Stimulated activated CD8-positive, alpha-beta memory T cell treated with anti-CD3 and anti-CD28 coated beads, Interleukin-12 subunit alpha, Interleukin-12 subunit beta, amount 100 ng/mL, for 24 hours (primary cell): ENCODE data around the gene POLD4.

Experiments used
- DNase-seq: peaks from one replicate; pipeline ENCODE4 v3.0.0-alpha.2; 2020; ENCODE audit errors: extremely low read depth

The POLD4 gene

DNA sequence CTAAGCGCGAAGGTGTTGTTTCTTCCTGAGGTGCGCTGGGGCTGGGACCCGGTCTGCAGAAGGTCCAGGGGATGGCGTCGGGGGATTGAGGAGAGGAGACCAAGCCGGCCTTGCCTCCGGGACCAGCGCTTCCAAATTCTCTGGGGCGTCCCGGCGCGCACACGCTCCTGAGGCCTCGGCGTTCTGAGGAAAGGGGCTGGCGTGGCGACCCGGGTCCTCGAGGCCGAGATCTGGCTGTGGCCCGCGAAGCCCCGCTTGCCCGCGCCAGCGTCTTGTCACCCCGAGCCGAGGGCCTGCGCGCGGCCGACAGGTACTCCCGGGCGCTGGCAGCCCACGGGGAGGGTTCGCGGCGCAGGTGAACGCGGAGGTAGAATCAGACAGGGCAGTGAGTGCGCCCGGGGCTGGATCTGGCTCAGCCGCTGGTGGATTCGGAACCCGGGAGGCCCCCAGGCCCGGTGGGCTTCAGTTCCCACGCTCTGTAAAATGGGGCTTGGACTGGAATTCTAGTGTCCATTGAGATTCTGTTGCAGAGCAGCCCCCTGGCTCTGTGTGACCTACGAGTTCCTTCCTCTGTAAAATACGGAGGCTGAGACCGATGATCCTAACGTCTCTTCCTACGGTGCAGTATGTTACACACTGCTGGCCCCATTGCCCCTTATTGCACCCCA, 35.3 kb downstream of the POLD4 start:
- DNase-seq: no peak

DNA sequence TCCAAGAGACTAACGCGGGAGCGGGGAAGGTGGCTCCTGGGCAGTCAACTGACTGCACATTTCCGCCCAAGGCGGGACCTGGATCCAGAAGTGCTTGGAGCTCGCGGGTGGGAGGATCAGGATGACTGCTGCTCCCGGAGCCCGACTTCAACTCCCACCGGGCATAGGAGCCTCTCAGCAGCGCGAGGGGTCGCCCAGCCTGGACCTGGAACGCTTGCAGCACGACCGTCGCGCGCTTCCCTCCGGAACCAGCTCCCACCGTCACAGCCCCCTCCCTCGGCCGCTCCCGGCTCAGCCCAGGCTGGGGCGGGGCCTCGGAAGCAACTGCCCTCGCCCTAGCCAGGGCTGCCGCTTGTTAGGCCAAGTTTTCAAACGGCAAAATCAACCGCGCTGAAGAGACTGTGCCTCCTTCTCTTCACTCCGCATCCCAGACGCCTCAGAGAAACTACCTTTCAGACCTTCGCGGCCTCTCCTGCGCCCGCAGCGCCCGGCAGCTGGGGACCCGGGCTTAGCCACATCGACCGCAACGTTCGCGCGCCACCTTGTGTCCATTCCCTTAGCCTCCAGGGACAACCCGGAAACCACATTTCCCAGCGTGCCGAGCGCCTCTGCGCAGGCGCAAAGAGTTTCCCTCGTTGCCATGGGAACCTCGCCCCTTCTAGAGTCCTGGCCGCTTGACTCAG, 36.0 kb downstream of the POLD4 start:
- DNase-seq: peak; percentile 93

DNA sequence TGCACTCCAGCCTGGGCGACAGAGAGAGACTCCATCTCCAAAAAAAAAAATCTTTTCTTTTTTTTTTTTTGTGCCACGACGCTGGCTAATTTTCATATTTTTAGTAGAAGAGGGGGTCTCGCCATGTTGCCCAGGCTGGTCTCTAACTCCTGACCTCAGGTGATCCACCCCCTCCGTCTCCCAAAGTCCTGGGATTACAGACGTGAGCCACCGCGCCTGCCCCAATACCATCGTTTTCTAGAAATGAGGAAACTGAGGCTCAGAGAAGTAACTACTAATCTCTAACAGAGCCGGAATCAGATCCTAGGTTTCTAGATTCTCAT, 36.5 kb downstream of the POLD4 start:
- no peak for DNase-seq

DNA sequence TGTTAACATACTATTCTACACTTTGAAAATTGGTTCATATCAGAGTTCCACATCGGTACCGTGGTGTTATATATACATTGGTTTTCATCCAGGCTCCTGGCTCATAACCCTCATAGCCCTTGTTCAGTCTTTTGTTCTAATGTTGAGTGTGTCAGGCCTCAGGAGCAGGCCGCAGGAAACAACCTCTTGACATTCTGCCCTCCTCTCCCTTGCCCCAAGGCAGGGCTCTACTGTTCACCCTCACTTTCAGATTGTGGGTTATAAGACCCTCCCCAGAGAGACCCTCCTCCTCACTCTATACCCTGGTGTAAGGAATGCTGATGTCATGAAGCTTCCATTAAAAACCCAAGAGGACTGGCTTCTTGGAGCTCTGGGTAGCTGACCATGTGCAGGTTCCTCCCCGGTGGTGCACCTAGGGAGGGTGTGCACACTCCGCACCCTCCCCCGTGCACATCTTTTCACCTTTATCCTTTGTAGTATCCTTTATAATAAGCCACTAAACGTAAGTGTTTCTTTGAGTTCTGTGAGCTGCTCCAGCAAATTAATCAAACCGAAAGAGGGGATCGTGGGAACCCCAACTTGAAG, 37.9 kb downstream of the POLD4 start:
- no peak for DNase-seq

DNA sequence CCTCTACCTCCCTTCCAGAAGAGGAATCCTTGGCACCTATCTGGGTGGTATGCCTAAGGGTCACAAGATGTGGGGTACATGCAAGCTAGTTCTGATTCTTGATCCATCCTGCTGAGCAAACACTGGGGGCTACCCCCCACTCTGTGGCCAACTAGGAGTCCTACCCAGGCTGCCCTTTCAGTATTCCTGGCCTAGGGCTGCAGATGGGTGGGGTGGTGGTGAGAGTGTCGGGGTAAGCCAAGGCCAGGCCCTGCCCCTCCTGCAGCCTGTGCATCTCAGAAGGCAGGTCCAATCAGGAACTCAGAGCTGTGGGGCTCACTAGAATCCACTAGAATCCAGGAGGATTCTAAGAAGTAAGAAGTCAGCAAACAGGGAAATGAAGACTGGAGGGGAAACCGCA, 39.1 kb downstream of the POLD4 start:
- DNase-seq: no peak

DNA sequence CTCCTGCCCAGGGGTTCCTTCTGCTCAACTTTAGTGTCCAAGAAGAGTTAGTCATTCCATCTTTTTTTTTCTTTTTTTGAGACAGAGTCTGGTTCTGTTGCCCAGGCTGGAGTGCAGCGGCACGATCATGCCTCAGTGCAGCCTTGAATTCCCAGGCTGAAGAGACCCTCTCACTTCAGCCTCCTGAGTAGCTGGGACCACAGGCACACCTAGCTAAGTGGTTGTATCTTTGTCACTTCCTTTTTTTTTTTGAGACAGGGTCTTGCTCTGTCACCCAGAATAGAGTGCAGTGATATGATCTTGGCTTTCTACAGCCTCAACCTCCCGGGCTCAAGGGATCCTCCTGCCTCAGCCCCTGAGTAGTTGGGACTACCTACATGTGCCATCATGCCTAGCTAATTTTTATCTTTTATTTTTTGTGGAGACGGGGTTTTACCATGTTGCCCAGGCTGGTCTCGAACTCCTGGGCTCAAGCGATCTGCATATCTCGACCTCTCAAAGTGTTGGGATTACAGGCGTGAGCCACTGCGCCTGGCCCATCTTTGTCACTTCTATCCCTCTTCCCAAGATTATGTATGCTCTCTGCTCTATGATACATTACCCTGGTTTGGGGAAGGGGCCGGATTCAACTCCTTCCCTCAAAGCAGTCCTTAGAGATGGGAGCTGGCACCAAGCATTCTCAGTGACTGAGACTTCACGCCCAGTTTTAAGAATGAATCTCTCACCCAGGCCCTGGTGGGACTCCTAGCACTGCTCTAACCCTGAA, 40.0 kb downstream of the POLD4 start:
- no peak for DNase-seq

DNA sequence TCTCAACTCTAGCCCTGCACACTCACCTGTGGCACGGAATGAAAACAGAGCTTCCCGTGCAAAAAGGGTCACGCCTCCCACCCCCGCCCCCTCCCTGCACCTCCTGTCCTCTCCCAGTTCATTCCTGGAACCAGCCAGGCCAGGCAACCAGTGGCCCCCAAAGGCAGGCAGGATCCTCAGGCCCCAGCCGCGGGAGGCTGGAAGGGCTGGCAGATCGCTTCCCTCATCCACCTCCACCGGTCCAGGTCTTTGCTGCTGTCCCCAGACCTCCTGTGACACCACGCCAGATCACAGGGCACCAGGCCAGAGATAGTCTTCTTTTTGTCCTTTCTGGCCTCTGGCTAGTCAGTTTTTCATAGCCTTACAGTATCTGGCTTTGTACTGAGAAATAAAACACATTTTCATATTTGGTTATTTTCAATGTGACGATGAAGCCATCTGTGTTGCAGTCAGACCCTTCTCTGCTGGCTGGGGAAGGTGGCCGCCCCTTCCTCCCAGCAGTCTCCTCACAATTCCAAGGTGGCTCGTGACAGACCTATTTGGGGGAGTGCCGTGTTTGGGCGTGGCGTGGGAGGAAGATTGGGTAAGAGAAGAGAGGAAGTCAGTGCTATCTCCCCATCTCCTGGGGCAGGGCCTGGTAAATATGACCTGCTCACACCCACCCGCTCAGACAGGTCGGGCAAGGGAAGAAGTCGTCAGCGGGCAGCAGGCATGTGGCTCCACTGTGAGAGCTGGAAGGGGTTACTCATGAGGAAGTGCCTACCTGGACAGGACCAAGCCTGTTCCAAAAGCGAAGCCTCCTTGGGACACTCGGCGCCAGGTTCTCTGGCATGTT, 40.9 kb downstream of the POLD4 start:
- no peak for DNase-seq

DNA sequence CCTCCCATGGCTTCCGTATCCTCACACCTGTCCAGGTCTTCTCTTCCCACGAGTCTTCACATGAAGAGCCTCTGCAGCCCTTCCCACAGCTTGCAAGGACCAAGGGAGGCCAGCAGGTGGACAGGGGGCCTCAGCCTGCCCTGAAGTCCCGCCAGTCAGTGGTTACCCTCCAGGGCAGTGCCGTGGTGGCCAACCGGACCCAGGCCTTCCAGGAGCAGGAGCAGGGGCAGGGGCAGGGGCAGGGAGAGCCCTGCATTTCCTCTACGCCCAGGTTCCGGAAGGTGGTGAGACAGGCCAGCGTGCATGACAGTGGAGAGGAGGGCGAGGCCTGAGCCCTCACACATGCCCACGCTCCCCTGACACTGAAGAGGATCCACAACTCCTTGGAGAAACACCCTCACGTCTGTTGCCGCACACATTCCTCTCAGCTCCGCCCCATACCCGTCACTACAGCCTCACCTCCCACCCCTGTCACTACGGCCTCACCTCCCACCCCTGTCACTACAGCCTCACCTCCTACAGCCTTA, 41.7 kb downstream of the POLD4 start:
- DNase-seq: no peak

DNA sequence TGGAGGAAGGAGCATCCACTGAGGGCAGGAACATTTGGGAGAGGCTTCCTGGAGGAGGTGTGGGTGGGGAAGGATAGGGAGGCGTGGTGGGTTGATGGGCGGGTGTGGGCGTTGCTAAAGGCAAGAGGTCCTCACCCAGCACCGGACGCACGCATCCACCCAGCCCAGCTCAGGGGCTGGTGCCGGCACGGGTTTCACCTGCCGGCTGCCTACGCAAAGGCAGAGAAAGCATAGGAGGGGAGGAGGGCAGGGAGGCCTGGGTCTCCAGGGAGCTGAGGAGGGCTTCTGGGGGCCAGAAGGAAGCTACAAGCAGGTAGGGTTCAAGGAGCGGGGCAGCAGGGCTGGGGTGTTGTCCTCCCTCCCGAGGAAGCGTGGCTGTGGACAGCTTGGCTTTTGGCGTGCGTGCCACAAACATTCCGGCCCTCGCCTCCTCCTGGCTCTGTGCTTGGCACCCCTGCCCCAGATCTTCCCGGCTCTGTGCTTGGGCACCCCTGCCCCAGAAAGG, 42.2 kb downstream of the POLD4 start:
- no peak for DNase-seq

DNA sequence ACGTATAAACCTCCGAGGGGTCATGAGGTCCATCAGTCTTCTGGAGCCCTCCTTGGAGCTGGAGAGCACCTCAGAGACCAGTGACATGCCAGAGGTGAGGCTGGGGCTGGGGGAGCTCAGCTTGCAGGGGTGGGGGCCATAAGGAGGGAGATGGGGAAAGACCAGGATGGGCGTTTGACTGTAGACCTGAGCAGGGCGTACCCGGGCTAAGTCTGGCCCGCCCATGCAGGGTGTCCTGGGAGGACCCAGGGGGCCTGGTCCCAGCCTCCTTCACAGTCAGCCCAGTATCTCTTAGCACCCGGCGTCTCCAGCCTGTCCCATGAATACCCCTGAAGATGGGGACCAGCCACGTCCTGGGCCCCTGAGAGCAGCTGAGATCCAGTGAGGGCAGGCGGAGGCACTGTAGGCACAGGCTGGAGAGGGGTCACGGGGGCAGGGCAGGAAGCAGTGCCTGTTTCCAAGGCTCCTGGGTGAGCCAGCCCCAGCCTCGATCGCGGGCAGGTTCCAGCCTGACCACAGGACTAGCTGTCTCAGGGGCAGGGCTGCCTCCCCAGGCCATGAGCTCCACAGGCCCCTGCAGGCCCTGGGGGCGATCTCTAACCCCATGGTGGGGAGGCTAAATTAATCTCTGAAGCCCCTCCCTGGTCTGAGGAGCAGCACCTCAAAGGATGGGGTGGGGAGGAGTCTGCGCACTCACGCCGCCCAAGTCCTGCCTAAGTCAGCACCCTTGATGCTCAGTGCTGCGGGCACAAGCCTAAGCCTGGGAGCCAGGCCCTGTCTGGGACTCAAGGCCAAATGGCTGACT, 42.9 kb downstream of the POLD4 start:
- DNase-seq: no peak

DNA sequence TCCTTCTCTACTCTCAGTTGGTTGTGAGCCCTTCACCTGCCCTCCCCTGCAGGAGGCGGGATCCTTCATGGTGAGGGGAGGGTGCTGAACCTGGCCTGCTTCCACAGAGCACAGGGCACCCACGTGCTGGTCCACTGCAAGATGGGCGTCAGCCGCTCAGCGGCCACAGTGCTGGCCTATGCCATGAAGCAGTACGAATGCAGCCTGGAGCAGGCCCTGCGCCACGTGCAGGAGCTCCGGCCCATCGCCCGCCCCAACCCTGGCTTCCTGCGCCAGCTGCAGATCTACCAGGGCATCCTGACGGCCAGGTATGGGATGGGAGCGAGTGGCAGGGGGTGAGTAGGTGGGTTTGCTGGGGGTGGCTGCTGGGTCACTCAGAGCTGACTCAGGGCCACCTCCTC, 43.7 kb downstream of the POLD4 start:
- no peak for DNase-seq

DNA sequence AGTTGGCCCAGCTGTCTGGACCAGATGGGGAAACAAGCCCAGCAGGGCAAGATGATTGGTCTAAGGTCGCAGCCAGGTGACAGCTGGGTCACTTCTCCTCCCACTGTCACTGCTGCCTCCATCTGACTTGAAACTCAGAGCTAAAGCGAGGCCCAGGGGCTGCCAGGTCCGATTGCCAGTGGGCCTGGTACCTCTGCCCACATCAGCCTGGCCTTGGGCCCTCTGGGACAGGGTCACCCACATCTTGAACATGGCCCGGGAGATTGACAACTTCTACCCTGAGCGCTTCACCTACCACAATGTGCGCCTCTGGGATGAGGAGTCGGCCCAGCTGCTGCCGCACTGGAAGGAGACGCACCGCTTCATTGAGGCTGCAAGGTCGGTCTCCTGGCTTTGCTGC, 44.2 kb downstream of the POLD4 start:
- DNase-seq: no peak

DNA sequence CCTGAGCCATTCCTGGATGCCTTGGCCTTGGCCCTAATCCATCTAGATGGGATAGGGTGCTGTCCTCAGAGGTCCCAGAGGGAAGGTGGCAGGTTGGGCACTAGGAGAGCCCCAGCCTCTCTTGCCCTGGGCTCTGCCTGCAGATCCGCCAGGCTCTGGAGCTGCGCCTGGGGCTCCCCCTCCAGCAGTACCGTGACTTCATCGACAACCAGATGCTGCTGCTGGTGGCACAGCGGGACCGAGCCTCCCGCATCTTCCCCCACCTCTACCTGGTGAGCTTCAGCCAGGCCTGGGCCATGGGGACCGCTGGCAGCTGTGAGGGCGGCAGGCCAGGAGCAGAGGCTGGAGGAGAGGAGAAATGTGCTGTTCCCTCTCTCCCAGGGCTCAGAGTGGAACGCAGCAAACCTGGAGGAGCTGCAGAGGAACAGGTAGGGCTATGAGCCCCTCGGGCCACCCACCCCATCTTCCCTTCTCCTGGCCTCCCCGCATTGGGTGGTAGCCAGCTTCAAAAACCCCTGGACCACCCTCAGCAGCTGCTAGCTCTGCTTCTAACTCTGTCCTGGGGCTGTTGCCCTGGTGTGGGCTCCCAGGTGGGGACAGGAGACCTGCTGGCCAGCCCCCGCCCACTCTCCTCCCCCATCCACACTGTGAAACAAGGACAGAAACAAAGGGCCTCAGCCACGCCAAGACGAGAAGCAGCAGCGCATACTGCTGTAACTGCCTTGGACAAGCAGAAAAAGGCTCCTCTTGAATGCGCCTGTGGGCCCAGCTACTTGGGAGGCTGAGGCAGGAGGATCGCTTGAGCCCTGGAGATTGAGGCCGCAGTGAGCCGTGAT, 45.1 kb downstream of the POLD4 start:
- DNase-seq: no peak

DNA sequence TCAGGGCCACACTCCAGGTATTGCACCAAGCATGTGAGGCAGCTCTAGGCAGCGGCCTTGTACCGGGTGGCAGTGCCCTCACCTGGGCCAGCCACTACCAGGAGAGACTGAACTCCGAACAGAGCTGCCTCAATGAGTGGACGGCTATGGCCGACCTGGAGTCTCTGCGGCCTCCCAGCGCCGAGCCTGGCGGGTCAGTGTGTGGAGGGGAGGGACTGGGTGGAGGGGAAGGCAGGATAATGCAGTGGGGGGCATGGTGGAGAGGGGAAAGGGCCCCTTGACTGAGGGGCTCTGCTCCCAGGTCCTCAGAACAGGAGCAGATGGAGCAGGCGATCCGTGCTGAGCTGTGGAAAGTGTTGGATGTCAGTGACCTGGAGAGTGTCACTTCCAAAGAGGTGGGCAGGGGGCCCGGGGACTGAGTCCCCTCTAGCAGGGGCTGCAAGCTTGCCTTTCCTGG, 45.8 kb downstream of the POLD4 start:
- no peak for DNase-seq

DNA sequence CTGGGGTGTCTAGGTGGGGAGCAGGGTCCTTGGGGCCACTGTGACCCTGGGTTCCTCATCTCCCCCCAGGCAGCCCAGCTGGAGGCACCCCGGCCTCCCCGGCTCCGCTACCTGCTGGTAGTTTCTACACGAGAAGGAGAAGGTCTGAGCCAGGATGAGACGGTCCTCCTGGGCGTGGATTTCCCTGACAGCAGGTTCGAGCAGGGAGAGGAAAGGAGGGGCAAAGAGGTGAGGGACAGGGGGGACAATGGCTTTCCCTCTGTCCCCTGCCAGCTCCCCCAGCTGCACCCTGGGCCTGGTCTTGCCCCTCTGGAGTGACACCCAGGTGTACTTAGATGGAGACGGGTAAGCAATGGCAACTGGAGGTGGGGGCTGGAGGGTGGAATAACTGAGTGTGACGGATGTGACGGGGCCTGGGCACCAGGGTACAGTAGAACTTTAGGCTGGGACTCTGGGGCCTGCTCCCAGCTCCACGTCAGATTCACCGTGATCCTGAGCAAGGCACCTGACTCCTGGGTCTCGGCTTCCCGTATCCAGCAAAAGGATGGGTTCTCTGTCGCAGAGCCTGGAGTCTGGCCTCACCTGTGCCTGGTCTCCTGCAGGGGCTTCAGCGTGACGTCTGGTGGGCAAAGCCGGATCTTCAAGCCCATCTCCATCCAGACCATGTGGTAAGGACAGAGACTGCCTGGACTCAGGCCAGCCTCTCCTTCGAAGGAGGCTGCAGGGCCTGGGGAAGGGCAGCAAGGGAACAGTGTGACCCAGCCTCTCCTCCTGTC, 46.4 kb downstream of the POLD4 start:
- DNase-seq: no peak

DNA sequence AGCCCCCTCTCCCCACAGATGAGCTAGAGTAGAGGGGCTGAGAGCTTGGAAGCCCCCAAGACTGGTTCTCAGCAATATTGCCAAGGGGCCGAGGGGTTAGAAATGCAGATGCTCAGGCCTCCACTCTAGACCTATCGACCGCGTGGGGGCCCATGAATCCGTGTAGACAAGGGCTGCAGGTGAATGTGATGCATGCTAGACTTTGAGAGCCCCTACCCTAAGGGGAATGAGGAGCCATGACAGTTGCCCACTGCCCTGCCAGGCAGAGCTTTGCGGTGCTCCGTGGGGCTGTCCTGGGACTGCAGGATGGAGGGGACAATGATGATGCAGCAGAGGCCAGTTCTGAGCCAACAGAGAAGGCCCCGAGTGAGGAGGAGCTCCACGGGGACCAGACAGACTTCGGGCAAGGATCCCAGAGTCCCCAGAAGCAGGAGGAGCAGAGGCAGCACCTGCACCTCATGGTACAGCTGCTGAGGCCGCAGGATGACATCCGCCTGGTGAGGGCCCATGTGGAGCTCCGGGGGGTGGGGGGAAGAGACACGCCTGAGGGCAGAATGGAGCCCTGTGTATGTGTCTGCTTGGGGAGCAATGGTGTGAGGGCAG, 48.7 kb downstream of the POLD4 start:
- DNase-seq: no peak

DNA sequence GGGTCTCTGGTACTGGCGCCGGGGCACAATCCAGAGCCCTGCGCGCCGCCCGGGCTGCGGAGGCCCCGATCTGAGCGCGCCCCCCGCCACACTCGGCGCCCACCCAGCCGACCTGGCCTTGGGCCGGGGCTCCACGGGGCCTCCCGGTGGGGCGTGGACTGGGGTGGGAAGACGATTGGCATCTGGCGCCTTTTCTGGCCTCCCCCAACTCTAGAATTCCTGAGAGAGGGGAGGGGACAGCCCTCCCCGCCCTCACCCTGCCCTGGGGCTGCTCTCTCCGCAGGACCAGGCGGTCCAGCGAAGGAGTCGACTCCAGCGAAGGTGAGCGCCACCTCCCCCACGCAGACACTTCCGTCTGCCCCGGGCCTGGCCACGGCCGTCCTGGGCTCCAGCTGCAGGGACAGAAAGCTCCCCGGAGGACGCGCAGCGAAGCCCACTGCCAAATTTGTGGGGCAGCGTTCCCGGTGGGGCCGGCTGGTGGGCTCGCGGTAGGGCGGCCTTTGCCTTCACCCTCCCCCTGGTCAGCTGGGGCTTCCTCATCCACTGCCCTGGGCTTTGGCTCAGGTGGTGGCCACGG, 49.4 kb downstream of the POLD4 start:
- no peak for DNase-seq
